HG03439 (cell line): ENCODE data around the gene TMEM125.

Experiments
- ATAC-seq: cut with Tn5 transposase; IDR thresholded peaks from one replicate; pipeline ENCODE4 v1.9.1; 2021; ENCODE audit warnings: mild to moderate bottlenecking, moderate library complexity; ENCODE audit not compliant: unreplicated experiment

Gene TMEM125

GRCh38 chr1:43272576-43273571, 3.1 kb downstream of the TMEM125 start:
- no peak for ATAC-seq

GRCh38 chr1:43273708-43274107, 3.9 kb downstream of the TMEM125 start:
- ATAC-seq = no peak

DNA sequence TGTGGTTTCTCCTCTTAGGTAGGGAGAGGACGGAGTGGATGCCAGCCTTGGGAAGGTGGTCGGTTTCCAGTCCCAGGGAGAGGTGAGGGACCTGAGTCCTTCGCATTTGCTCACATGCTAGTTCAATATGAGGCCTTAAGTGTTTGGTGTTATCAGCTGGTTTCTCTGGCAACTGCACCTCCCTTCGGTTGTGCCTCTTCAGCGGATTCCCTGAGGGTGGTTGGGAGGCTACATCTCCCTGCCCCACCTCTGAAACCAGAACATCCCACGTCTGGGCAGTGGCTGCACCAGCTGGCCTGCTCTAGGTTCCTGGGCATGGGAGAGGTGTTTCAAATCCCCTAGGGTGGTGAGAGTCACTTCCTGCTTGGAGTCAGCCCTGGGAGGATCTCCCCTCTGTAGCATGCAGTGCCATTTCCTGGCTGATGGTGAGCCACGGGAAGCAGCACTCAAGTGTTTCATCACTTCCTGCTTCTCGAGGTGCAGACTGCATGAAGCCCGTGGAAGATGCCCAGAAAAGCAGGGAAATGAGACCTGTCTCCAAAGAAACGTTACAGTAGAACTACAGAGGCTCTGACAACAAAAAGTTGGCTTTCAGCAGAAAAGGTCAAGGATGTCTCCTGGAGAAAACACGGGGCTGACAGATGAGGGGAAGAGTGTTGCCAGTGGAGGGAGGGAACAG, 4.5 kb downstream of the TMEM125 start:
- ATAC-seq = no peak

DNA sequence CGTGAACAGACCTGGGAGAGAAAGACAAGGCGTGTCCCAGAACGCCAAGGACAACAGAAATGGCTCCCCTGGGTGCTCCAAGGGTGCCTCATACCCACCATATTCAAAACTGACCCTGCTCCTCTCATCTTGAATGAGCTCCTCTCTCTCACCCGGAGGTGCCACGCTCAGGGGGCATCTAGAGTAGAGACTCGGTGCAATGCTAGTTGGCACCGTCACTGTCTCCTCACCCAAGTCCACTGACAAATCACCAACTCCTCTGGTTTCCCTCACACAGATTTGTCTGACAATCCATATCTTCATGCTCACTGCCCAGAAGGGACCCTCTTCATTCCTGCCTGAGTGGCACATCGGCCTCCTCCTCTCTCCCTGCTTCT, 5.0 kb downstream of the TMEM125 start:
- ATAC-seq = no peak

- no peak for ATAC-seq
Measured at GRCh38 chr1:43275826-43276620, 6.2 kb downstream of the TMEM125 start.

DNA sequence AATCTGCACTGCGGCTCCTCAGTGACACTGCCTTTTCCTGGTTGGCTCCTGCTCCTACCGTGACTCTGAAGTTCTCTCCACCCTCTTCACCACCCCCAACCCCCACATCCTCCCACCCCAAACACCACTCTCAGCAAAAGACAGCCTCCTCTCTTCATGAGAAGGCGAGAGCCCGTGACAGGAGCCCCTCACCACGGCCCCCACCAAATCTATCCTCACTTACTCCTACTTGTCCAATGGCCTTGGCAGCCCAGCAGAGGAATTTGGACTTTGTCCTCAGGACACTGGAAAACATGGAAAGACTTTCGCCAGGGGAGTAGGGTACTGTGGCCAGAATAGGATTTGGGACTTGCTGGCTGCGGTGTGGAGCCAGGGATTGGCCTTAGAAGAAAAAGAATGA, 6.9 kb downstream of the TMEM125 start:
- ATAC-seq = no peak

GRCh38 chr1:43277116-43277876, 7.5 kb downstream of the TMEM125 start:
- ATAC-seq = no peak

DNA sequence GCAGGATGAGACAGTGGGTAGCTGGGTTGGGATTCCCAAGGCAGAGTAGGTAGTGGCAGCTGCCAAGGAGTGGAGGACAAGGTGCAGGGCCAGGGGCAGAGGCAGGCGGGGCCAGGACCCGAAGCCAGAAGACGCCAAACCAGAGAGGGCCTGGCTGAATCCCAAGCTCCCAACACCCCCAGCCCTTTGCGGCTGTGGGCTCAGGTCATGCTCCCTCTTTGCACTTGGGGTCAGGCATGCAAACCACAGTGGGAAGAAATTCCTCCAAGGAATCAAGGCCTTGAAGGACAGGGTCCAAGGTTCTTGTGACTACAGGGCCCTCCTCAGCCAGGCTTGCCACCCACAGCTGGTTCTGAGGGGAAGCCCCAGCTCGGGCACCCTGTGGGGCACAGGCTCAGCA, 9.4 kb downstream of the TMEM125 start:
- ATAC-seq = no peak

GRCh38 chr1:43279666-43280065, 9.9 kb downstream of the TMEM125 start:
- ATAC-seq = no peak

DNA sequence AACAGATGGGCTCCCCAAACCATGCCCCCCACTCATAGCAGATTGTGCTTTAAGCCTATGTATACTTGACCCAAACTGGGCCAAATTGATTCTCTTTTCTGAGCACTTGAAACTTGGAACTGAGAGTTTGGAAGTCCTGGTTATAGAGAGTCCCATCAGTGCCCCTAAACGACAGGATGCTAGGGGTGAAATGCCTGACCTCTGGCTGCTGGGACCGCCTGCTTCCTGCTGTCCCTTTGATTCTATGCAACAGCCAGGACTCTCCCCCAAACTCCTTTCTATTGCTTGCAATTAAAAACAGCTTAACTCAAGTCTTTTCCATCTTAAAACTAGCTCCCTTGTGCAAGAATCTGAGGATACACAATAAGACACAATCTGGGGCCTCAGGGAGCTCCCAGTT, 10.9 kb downstream of the TMEM125 start:
- no peak for ATAC-seq

DNA sequence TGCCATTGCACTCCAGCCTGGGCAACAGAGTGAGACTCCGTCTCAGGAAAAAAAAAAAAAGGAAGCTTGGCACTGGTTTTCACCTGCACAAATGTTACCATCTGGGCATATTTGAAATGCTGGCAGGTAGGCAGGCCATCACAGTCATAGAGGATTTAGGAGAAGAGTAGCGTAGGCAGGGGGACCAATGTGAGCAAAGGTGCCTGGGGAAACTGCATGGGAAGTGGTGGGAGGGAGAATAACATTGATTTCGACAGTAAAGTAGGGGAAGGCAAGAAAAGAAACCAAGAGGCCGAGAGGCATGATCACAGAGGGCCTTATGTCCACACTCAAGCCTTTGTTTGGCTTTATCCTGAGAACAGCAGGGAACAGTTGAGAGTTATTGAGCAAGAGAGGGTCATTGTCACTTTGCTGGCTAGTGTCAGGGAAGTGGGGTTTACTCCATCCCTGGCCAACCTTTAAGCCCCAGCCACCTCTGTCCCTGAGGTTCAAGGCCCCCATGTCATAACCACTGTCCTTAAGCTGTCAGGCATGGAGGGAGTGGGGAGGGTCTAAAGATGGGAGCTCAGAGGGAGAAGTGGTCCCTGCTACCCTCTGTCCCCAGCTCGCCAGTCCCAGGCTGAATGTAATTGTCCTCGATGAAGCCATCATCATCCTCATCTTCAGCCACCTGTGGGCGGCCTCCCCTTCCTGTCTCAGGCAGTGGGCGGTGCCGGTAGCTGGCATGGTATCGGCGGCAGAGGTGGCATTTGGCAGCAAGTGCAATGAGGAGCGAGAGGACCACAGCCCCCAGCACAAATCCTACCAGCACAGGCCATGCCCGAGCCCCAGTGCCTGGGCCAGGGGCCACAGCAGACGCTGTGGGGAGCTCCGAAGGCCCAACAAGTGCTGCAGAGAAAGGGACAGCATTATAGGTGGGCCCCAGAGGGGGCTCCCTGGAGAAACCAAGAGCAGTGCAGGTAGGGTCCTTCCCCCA, 12.7 kb downstream of the TMEM125 start:
- no peak for ATAC-seq

- no peak for ATAC-seq
Measured at GRCh38 chr1:43284065-43284464, 14.3 kb downstream of the TMEM125 start.

DNA sequence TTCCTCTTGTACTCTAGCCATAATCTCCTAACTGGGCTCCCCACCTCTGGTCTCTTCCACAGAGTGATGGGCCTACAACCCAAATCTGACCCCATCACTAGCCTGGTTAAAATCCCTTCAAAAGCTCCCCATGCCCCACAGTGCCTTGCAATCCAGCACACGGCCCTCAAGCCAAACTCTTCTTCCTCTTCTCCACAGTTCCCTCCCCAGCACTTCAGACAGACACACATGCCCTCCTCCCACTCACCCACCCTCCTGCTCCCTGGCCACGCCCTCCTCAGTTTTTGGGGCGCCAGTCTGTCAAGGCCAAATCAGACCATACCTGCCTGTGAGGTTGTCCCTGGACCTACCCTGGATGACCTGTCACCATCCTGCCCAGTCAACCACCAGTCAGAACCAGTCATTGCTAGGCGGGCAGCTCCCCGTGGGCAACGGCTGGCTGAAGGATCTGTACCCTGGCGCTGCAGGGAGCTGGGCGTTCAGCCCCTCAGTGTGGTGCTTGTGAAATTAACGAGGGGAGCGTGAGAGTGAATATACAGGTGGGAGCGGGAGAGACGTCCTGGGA, 14.8 kb downstream of the TMEM125 start:
- no peak for ATAC-seq

- no peak for ATAC-seq
Measured at GRCh38 chr1:43285269-43285990, 15.6 kb downstream of the TMEM125 start, which contains the start of gene C1orf210. Gene C1orf210 (minus strand): TSS chr1:43285581. CDS start chr1:43283270, 2,311 bp downstream.

DNA sequence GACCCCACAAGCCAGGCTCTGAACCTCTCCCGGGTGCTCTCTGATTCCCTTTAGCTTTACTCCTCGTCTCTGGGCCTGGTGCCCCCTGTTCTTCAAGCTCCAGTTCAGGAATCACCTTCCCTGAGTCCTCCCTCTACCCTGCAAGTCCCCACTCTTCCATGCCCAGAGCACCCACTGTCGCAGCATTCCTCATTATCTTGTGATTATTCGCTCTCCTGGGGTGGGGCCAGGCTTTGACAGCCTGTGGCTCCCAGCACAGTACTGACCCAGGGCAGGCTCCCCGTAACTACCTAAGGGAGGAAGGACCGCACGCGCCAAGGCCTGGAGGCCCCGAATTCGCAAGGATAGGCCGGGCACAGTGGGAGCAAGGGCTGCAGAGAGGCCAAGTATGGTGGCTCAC, 16.3 kb downstream of the TMEM125 start:
- ATAC-seq = no peak

DNA sequence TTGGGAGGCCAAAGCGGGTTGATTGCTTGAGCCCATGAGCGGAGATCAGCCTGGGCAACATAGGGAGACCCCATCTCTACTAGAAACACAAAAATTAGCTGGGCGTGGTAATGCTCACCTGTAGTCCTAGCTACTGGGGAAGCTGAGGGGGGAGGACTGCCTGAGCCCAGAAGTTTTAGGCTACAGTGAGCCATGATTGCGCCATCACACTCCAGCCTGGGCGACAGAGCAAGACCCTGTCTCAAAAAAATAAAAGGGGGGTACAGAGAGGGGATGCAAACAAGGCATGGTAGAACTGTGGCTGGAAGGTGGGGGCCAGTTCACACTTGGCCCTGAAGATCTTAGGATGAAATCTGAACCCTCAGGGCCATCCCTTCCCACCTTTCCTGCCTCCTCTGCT, 16.8 kb downstream of the TMEM125 start:
- ATAC-seq = no peak

DNA sequence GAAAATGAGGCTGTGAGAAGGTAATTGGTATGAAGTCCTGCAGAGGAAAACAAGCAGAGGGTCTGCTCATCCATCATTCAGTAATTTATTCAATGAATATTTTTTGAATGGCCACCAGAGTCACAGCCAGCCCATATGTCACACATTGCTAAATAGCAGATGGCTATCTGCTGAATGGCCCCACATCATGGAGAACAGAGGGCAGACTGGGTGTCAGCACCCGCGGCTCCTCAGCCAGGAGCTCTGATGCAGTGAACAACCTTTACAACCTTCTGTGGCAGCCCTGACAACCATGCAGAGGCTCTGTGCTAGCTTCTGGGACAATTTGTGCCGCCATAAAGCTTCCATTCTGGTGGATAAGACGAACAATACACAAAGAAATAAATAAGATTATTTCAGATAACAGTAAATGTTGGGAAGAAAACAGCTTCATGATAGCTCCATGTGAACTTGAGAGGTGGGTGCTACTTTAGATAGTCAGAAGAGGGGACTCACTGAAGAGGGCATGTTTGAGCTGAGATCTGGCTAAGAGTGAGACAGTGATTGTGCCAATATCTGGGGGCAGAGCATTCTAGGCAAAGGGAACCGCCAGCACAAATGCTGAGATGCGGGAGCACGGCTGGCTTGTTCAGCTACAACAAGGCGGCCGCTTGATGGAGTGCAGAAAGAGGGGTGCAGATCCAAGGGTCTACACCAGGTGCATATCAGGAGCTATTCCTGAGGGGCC, 18.4 kb downstream of the TMEM125 start:
- no peak for ATAC-seq
